HG03439 (cell line): ENCODE data around the gene PLCB4.

ENCODE experiments used
- ATAC-seq: cut with Tn5 transposase; IDR thresholded peaks from one replicate; pipeline ENCODE4 v1.9.1; 2021; ENCODE audit warnings: mild to moderate bottlenecking, moderate library complexity; ENCODE audit not compliant: unreplicated experiment

The PLCB4 gene

GRCh38 chr20:9059931-9060330 is 9.0 kb upstream of the PLCB4 start:
- ATAC-seq = no peak

- no peak for ATAC-seq
Measured at GRCh38 chr20:9061434-9061833, 7.5 kb upstream of the PLCB4 start.

GRCh38 chr20:9062066-9062465 is 6.8 kb upstream of the PLCB4 start:
- no peak for ATAC-seq

- ATAC-seq = no peak
Measured at GRCh38 chr20:9066191-9066590, 2.7 kb upstream of the PLCB4 start.

- no peak for ATAC-seq
Measured at GRCh38 chr20:9068233-9068801, 570 bp upstream of the PLCB4 start.

- no peak for ATAC-seq
Measured at GRCh38 chr20:9070304-9070703, 1.4 kb downstream of the PLCB4 start.

GRCh38 chr20:9071976-9072726 is 3.3 kb downstream of the PLCB4 start:
- ATAC-seq = no peak

GRCh38 chr20:9072861-9073500 is 4.1 kb downstream of the PLCB4 start:
- ATAC-seq = no peak

GRCh38 chr20:9075264-9076095 is 6.6 kb downstream of the PLCB4 start:
- ATAC-seq = no peak

- ATAC-seq = no peak
Measured at GRCh38 chr20:9076440-9076839, 7.6 kb downstream of the PLCB4 start.

GRCh38 chr20:9078826-9079731 is 10.2 kb downstream of the PLCB4 start:
- ATAC-seq = no peak

GRCh38 chr20:9081423-9081966 is 12.6 kb downstream of the PLCB4 start:
- ATAC-seq = no peak

GRCh38 chr20:9082741-9083140 is 13.9 kb downstream of the PLCB4 start:
- ATAC-seq = no peak

GRCh38 chr20:9087531-9088217 is 18.8 kb downstream of the PLCB4 start:
- no peak for ATAC-seq

- no peak for ATAC-seq
Measured at GRCh38 chr20:9088556-9088955, 19.7 kb downstream of the PLCB4 start.

- no peak for ATAC-seq
Measured at GRCh38 chr20:9092113-9092512, 23.2 kb downstream of the PLCB4 start.

GRCh38 chr20:9092655-9093054 is 23.8 kb downstream of the PLCB4 start:
- no peak for ATAC-seq

- ATAC-seq = no peak
Measured at GRCh38 chr20:9093218-9093957, 24.5 kb downstream of the PLCB4 start.

- no peak for ATAC-seq
Measured at GRCh38 chr20:9099372-9099771, 30.5 kb downstream of the PLCB4 start.
